ENCODE measurements around the gene PLPP1. TPM values are rescaled to one million over a fixed set of nuclear protein-coding genes. Genes with fewer than 3 reads are reported as not detected.

Gene PLPP1
- total and polyA plus RNA-seq, 2 of the 13 experiments (the other 11 are each of a cell fraction or from before 2014, with no cell fraction given): 7.3 to 12.1 TPM

DNA sequence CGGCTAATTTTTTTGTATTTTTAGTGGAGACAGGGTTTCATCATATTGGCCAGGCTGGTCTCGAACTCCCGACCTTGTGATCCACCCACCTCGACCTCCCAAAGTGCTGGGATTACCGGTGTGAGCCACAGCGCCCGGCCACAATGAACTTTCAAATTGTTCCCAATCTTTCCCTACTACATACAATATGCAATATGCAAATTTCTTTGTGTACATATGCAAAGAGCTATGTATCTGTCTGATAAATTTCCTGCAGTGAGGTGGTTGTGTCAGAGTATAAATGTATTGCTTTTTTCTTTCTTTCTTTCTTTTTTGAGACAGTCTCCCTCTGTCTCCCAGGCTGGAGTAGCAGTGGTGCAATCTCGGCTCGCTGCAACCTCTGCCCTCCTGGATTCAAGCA, 48.8 kb upstream of the PLPP1 start:
- ATAC-seq (no peak), FAIRE-seq (no peak), DNase-seq (ENCODE audit: low spot score) (no peak)
- CTCF ChIA-PET (ENCODE audit: low intra/inter-chr PET ratio, low total read pairs): no interaction called here
- Histone ChIP-seq H3K4me2 (ENCODE audit: low read depth, low read length) (no peak overlapping the region), H3K27ac (ENCODE audit: extremely low read length, insufficient read depth, low read length) (no peak overlapping the region), H3K4me3 (replicated peaks in 1 of 3; ENCODE audit: insufficient read depth in 1 of 3, low read depth in 2 of 3, low read length in 3 of 3) (no peak overlapping the region), H3K79me2 (ENCODE audit: insufficient read depth, low read length) (no peaks in the 10 kb centered on the region), H3K27me3 (ENCODE audit: control insufficient read depth in 1 of 2, insufficient read depth in 2 of 2, low read length in 2 of 2) (no peaks in the 10 kb centered on the region), H4K20me1 (ENCODE audit: insufficient read depth, low read length) (no peaks in the 10 kb centered on the region), H2AFZ (ENCODE audit: low read length) (no peak overlapping the region), H3K9me3 (ENCODE audit: low read length) (no peaks in the 10 kb centered on the region), H3K36me3 (replicated peaks in 1 of 2; ENCODE audit: control insufficient read depth in 1 of 2, insufficient read depth in 2 of 2, low read length in 2 of 2) (no peaks in the 10 kb centered on the region), H3K4me1 (ENCODE audit: insufficient read depth, low read length) (no peaks in the 10 kb centered on the region; the same call in 1 of the 2 replicates), H3K9ac (ENCODE audit: insufficient read depth, low read depth, low read length) (no peak overlapping the region)
- intact Hi-C loops (cut with micrococcal nuclease; ENCODE audit: unreplicated experiment): no loop called here
- WGBS (ENCODE audit: low lambda C conversion rate): 57% methylated on average over 9 of the region's 9 CpGs
- in situ Hi-C loops (cut with HindIII; ENCODE audit: extremely low pct_ligation_motif_present, low pct_unique_long_range_greater_than_20kb): no loop called here
- no peak for TF ChIP-seq ZNF841 (CRISPR knock-in tag; IDR thresholded peaks at IDR 0.05; ENCODE audit: borderline replicate concordance)
- TF ChIP-seq KMT2B (CRISPR knock-in tag; IDR thresholded peaks at IDR 0.05): no peak
- TF ChIP-seq SMAD9 (CRISPR knock-in tag; IDR thresholded peaks at IDR 0.05): no peak
- no peak for TF ChIP-seq ZNF672 (CRISPR knock-in tag; IDR thresholded peaks at IDR 0.05)
- TF ChIP-seq REL (CRISPR knock-in tag; conservative IDR thresholded peaks at IDR 0.05): no peak
- TF ChIP-seq ZNF24 (IDR thresholded peaks at IDR 0.05): no peak
- no peak for TF ChIP-seq AKAP8 (CRISPR knock-in tag; IDR thresholded peaks at IDR 0.05)
- no peak for TF ChIP-seq SIN3A (IDR thresholded peaks at IDR 0.05; ENCODE audit: borderline replicate concordance, low read depth, low read length)
- TF ChIP-seq DMAP1 (CRISPR knock-in tag; IDR thresholded peaks at IDR 0.05): no peak
- TF ChIP-seq KLF11 (CRISPR knock-in tag; IDR thresholded peaks at IDR 0.05): no peak
- no peak for TF ChIP-seq ZNF30 (CRISPR knock-in tag; IDR thresholded peaks at IDR 0.05)
- no peak for TF ChIP-seq ZNF703 (CRISPR knock-in tag; IDR thresholded peaks at IDR 0.05; ENCODE audit: borderline replicate concordance)
- TF ChIP-seq TGIF2 (CRISPR knock-in tag; IDR thresholded peaks at IDR 0.05): no peak
- TF ChIP-seq ZNF335 (CRISPR knock-in tag; IDR thresholded peaks at IDR 0.05): no peak
- no peak for TF ChIP-seq ZNF33B (CRISPR knock-in tag; IDR thresholded peaks at IDR 0.05)
- BruUV-seq (replicated peaks): no TSS peak
- POLR2A ChIA-PET: no interaction called here

Data from HepG2 (cell line).